HG02973 (cell line): Measurements from ENCODE around the gene GSG1.

ENCODE experiments used
- ATAC-seq: cut with Tn5 transposase; IDR thresholded peaks from one replicate; pipeline ENCODE4 v1.9.1; 2021; ENCODE audit warnings: moderate library complexity; ENCODE audit not compliant: unreplicated experiment

The GSG1 gene

GRCh38 chr12:13120413-13120812, 16.9 kb upstream of the GSG1 start:
- ATAC-seq = no peak

- no peak for ATAC-seq
Observed at GRCh38 chr12:13119826-13120225, 16.4 kb upstream of the GSG1 start.

- ATAC-seq = no peak
Observed at GRCh38 chr12:13117029-13117428, 13.6 kb upstream of the GSG1 start.

- no peak for ATAC-seq
Observed at GRCh38 chr12:13116259-13116658, 12.8 kb upstream of the GSG1 start.

- ATAC-seq = no peak
Observed at GRCh38 chr12:13114251-13115052, 11.0 kb upstream of the GSG1 start.

GRCh38 chr12:13112968-13113367, 9.5 kb upstream of the GSG1 start:
- ATAC-seq = no peak

GRCh38 chr12:13106666-13107065, 3.2 kb upstream of the GSG1 start:
- ATAC-seq = no peak

GRCh38 chr12:13105781-13106180, 2.3 kb upstream of the GSG1 start:
- no peak for ATAC-seq

GRCh38 chr12:13104409-13104808, 942 bp upstream of the GSG1 start:
- no peak for ATAC-seq

- no peak for ATAC-seq
Observed at GRCh38 chr12:13102461-13103195, 839 bp downstream of the GSG1 start.

- no peak for ATAC-seq
Observed at GRCh38 chr12:13101821-13102375, 1.6 kb downstream of the GSG1 start.

- peak; percentile 83 for ATAC-seq
Observed at GRCh38 chr12:13100882-13101769, 2.3 kb downstream of the GSG1 start.

GRCh38 chr12:13100605-13100881, 2.9 kb downstream of the GSG1 start:
- ATAC-seq = no peak

- no peak for ATAC-seq
Observed at GRCh38 chr12:13099844-13100604, 3.4 kb downstream of the GSG1 start.

- ATAC-seq = no peak
Observed at GRCh38 chr12:13099066-13099843, 4.2 kb downstream of the GSG1 start.

GRCh38 chr12:13097491-13098011, 5.9 kb downstream of the GSG1 start:
- ATAC-seq = no peak

- ATAC-seq = no peak
Observed at GRCh38 chr12:13095266-13095995, 8.0 kb downstream of the GSG1 start.

- no peak for ATAC-seq
Observed at GRCh38 chr12:13094367-13094766, 9.1 kb downstream of the GSG1 start.

- ATAC-seq = no peak
Observed at GRCh38 chr12:13093848-13094220, 9.6 kb downstream of the GSG1 start.
